NCI-H2196 treated with DMSO at 0.1 percent for 48 hours (cell line): ENCODE measurements around the gene CYP2B6.
"Not testable (repeated sequence)": the region's sequence is repeated elsewhere in the genome, so short reads cannot be mapped to it uniquely, and the experiment has no call there.

ENCODE experiments used
- DNase-seq: peaks from one replicate; lab custom pipeline; 2025; ENCODE audit not compliant: unreplicated experiment; lab: John Stamatoyannopoulos, UW

Gene CYP2B6

DNA sequence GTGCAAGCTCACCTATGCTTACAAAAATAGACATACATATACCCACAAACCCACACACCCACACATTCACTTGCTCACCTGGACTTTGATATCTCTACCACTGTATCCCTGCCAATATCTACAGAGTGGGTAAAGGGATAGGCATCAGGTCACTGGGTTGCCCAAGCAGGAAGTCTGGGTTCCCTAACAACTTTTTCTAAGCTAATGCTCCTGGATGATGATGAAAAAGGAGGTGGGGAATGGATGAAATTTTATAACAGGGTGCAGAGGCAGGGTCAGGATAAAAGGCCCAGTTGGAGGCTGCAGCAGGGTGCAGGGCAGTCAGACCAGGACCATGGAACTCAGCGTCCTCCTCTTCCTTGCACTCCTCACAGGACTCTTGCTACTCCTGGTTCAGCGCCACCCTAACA lies at the start of gene CYP2B6:
Gene CYP2B6, plus strand, starts transcription at position 311 of the 410 bp plus-strand sequence. Its CDS starts 24 bp downstream, at position 335.
- DNase-seq: no peak

DNA sequence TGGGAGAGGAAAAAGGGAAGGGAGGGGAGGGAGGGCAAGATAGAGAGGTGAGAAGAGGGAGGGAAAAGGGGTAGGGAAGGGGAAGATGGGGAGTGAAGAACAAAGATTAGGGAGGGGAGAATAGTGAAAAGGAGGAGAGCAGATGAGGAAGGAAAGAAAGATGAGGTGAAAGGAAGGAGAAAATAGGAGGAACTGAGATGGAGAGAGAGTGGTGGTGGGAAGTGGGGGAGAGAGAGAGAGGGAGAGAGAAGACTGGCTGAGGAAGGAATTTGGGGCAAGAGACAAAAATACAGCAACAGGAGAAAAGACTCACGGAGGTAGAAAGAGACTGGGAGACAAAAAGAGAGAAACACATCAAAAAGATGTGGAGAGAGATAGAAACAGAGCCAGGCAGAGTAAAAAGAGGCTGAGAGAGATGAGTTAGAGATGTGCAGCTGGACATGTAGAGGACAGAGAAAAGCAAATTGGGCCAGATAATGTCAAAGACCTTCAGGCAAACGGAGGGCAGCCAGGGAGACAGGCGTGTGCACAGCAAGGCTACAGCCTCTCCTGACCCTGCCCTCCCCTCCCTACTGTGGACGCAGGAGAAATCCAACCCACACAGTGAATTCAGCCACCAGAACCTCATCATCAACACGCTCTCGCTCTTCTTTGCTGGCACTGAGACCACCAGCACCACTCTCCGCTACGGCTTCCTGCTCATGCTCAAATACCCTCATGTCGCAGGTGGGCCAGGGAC lies 49.4 kb upstream of the CYP2B6 start:
- no peak for DNase-seq

GRCh38 chr19:40945645-40946044 lies 45.4 kb upstream of the CYP2B6 start:
- no peak for DNase-seq

DNA sequence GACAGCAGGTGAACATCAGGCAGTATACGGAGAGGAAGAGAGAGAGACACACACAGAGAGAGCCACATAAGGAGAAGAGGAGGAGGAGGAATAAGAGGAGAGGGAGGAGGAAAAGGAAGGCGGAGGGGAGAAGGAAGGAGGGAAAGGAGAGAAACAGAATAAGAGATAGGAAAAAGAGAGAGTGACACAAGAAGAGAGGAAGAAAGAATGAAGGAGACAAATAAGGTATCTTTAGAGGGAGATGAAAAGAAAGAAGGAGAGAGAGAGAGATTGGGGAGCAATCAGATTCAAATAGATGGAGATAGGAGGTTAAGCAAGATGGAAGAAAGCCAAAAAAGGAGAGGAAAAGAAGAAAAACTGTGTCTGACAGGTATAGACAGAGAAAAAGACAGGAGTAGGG lies 44.0 kb upstream of the CYP2B6 start:
- DNase-seq: no peak

DNA sequence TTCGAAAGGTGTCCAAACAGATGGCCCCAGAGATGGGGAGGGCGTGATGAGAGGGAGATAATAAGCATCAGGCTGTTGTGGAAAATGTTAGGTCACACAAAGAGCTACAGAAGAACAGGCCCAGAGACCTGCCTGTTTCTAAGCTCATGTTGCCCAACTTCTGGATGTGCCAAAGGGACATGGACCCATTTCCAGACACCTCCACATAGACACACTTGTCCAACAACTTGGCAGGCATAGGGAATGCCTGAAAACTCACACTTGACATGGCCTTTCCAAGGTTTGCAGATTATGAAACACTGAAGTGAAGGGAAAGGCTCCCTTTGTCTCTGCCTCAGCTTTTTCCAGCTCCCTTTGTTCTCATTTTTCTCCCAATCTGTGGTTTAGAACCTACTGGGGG lies 43.5 kb upstream of the CYP2B6 start:
- DNase-seq: no peak

GRCh38 chr19:40948580-40949299 lies 42.3 kb upstream of the CYP2B6 start:
- no peak for DNase-seq

GRCh38 chr19:40954573-40954972 lies 36.5 kb upstream of the CYP2B6 start:
- no peak for DNase-seq

GRCh38 chr19:40959338-40959737 lies 31.7 kb upstream of the CYP2B6 start:
- no peak for DNase-seq

- DNase-seq: no peak
Observed at GRCh38 chr19:40960062-40960685, 30.9 kb upstream of the CYP2B6 start.

DNA sequence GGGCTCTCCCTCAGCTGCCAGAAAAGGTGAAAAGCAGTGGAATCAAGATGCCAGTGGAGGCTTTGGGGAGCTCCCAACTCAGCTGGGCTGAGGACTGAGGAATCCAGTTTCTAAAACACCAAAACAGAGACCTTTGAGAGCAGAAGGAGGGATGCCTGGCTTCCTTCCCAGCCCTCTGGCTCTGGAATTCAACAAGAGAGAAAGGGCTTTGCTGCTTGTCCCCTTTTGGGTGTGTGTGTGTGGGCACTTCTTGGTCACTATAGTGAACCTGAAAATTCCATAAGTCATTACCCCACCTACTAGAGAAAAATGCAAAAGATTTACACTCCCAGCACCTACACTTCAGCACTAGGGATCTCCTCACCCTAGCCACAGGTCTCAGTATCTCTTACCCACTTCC lies 30.3 kb upstream of the CYP2B6 start:
- DNase-seq: no peak

DNA sequence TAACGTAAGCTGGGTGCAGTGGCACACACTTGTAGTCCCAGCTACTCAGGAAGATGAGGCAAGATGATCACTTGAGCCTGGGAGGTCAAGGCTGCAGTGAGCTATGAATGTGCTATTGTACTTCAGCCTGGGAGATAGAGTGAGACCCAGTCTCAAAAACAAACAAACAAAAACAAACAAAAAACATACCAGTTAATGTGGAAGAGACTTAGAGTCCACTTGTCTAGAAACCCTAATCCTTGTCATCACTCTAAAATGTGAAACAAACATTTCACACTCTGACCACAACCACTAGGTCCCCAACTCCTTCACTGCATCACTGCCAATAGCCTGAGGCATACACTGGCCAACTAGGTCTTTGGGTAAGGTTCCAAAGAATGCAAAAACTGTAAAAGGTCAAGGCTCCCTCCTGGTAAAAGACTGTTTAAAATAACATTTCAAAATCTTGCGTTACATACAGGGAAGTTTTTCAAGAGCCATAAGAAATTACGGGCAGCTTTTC lies 28.6 kb upstream of the CYP2B6 start:
- no peak for DNase-seq

GRCh38 chr19:40964361-40964760 lies 26.7 kb upstream of the CYP2B6 start:
- not testable (repeated sequence) for DNase-seq

DNA sequence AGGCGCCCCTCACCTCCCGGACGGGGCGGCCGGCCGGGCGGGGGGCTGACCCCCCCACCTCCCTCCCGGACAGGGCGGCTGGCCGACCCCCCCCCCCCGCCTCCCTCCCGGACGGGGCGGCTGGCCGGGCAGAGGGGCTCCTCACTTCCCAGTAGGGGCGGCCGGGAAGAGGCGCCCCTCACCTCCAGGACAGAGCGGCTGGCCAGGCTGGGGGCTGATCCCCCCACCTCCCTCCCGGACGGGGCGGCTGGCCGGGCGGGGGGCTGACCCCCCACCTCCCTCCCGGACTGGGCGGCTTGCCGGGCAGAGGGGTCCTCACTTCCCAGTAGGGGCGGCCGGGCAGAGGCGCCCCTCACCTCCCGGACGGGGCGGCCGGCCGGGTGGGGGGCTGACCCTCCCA lies 25.7 kb upstream of the CYP2B6 start:
- DNase-seq: not testable (repeated sequence)

DNA sequence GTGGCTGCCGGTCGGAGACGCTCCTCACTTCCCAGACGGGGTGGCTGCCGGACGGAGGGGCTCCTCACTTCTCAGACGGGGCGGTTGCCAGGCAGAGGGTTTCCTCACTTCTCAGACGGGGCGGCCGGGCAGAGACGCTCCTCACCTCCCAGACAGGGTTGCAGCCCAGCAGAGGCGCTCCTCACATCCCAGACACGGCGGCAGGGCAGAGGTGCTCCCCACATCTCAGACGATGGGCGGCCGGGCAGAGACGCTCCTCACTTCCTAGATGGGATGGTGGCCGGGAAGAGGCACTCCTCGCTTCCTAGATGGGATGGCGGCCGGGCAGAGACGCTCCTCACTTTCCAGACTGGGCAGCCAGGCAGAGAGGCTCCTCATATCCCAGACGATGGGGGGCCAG lies 24.5 kb upstream of the CYP2B6 start:
- not testable (repeated sequence) for DNase-seq

DNA sequence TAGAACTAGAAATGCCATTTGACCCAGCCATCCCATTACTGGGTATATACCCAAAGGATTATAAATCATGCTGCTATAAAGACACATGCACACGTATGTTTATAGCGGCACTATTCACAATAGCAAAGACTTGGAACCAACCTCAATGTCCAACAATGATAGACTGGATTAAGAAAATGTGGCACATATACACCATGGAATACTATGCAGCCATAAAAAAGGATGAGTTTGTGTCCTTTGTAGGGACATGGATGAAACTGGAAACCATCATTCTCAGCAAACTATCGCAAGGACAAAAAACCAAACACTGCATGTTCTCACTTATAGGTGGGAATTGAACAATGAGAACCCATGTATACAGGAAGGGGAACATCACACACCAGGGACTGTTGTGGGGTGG lies 23.0 kb upstream of the CYP2B6 start:
- DNase-seq: not testable (repeated sequence)

GRCh38 chr19:40969721-40970120 lies 21.4 kb upstream of the CYP2B6 start:
- not testable (repeated sequence) for DNase-seq

DNA sequence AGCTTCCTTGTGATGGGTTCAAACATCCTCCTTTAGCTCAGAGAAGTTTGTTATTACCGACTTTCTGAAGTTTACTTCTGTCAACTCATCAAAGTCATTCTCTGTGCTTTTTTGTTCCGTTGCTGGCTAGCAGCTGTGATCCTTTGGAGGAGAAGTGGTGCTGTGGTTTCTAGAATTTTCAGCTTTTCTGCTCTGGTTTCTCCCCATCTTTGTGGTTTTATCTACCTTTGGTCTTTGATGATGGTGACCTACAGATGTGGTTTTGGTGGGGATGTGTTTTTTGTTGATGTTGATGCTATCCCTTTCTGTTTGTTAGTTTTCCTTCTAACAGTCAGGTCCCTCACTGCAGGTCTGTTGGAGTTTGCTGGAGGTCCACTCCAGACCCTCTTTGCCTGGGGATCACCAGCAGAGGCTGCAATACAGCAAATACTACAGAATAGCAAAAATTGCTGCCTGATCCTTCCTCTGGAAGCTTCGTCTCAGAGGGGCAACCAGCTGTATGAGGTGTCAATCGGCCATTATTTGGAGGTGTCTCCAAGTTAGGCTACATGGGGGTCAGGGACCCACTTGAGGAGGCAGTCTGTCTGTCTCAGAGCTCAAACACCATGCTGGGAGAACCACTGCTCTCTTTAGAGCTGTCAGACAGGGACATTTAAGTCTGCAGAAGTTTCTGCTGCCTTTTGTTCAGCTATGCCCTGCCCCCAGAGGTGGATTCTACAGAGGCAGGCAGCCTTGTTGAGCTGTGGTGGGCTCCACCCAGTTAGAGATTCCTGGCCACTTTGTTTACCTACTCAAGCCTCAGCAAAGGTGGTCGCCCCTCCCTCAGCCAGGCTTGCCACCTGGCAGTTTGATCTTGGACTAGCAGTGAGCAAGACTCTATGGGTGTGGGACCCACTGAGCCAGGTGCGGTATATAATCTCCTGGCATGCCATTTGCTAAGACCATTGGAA lies 20.4 kb upstream of the CYP2B6 start:
- DNase-seq: not testable (repeated sequence)

- peak; percentile 44 for DNase-seq
Observed at GRCh38 chr19:40974633-40975037, 16.4 kb upstream of the CYP2B6 start.

- no peak for DNase-seq
Observed at GRCh38 chr19:40976134-40976533, 14.9 kb upstream of the CYP2B6 start.

- DNase-seq: no peak
Observed at GRCh38 chr19:40976724-40977123, 14.4 kb upstream of the CYP2B6 start.

- not testable (repeated sequence) for DNase-seq
Observed at GRCh38 chr19:40979759-40980158, 11.3 kb upstream of the CYP2B6 start.
